Adrenal gland (tissue), 12 donors: ENCODE measurements around the gene TPM4. TPM values are rescaled to one million over a fixed set of nuclear protein-coding genes. Genes with fewer than 3 reads are reported as not detected.

Experiments
- DNase-seq, 7 donors: peaks; one replicate each; pipeline ENCODE4 v3.0.0-alpha.2; 2019 to 2020
- H3K27ac ChIP-seq, 5 donors: fragments of 200-600 bp; sonication (generic) in 4 of 5; 1 replicate in 3 of 5; 2 replicates in 2 of 5; pipeline versions ENCODE4 v1.5.1 to v1.8.0; 2016 to 2020; ENCODE audit warnings: mild to moderate bottlenecking in 1 of 5
- H3K27me3 ChIP-seq: fragments of 200-600 bp; 2 replicates; pipeline ENCODE4 v1.8.0; 2021
- H3K36me3 ChIP-seq, 2 donors: fragments of 200-600 bp; replicated peaks in 1 of 2; 1 replicate in 1 of 2; 2 replicates in 1 of 2; pipeline versions ENCODE4 v1.5.1 to v1.8.0; 2018 to 2022
- H3K4me1 ChIP-seq, 2 donors: fragments of 200-600 bp; replicated peaks in 1 of 2; 1 replicate in 1 of 2; 2 replicates in 1 of 2; pipeline versions ENCODE4 v1.5.1 to v1.8.0; 2018 to 2021
- H3K4me3 ChIP-seq, 4 donors: fragments of 200-600 bp; sonication (generic) in 3 of 4; one replicate each; pipeline ENCODE4 v1.5.1; 2016 to 2018
- H3K9me3 ChIP-seq, 3 donors: fragments of 200-600 bp; sonication (generic) in 1 of 3; replicated peaks in 1 of 3; 1 replicate in 2 of 3; 2 replicates in 1 of 3; pipeline versions ENCODE4 v1.5.1 to v1.8.0; 2016 to 2021
- POLR2A ChIP-seq, 2 donors: fragments of 450-650 bp; IDR thresholded peaks; one replicate each; pipeline ENCODE4 v1.6.1; 2017; ENCODE audit warnings: antibody characterized with exemption in 2 of 2, mild to moderate bottlenecking in 2 of 2, moderate library complexity in 1 of 2
- WGBS, 4 donors: extraction: QIAGEN DNeasy Blood & Tissue Kit in 2 of 4; methylation state at CpG; one replicate each; pipeline versions ENCODE4 v1.1.5 to v1.1.7; 2013 to 2017; 5-methylcytosine and 5-hydroxymethylcytosine counted together
- intact Hi-C, 2 donors: fragments of 100-400 bp; cut with DNase I; formaldehyde crosslinking; loops; one replicate each; pipeline versions ENCODE4 v1.14.1 to v1.15.0; 2022 to 2023
- polyA plus RNA-seq, 3 donors: library from polyadenylated mRNA; stranded (reverse); fragments of 200-250 nt in 2 of 3; fragments of 350-450 nt in 1 of 3; fragmentation: Illumina TruSeq in 1 of 3; extraction: RNeasy Lipid Tissue Mini Kit (QIAGEN cat#74804) in 1 of 3; gene quantifications; one replicate each; pipeline ENCODE4 v1.2.3, GENCODE V29; 2013 to 2014
- total RNA-seq, 9 donors: library from RNA; depleted of rRNA in 4 of 9; stranded (reverse); fragments of >200 nt in 4 of 9; fragments of 120-200 nt in 1 of 9; fragmentation: NEBNext Ultra II Directional in 1 of 9; extraction: Animal tissue kit (Norgen Biotek cat#: 25700) in 1 of 9; gene quantifications; one replicate each; pipeline versions ENCODE4 v1.1.0 to v1.2.4, GENCODE V29; 2013 to 2023
- TF ChIP-seq, protein P1 (sequence below), 6 experiments: fragments of 450-650 bp in 4 of 6; fragments of 200-600 bp in 2 of 6; sonication (generic) in 1 of 6; IDR thresholded peaks; 1 replicate in 5 of 6; 2 replicates in 1 of 6; pipeline versions ENCODE4 v1.5.1 to v1.8.0; 2016 to 2021; ENCODE audit warnings: antibody characterized with exemption in 6 of 6, mild to moderate bottlenecking in 2 of 6, moderate library complexity in 1 of 6
- donor health status: healthy with polysubstance abuse.
- donor health status: Bipolar disorder and iron deficiency.
- donor health status: DM: yes; HTN: yes; CAD: no.
- donor health status: DM: no; HTN: no; CAD: no.
- donor health status: DM: no; HTN: no; CAD: no.
- donor health status: DM: yes; HTN: yes; CAD: no.

Gene TPM4
- total and polyA plus RNA-seq, 12 donors = 111 to 294 (median 204) TPM

DNA sequence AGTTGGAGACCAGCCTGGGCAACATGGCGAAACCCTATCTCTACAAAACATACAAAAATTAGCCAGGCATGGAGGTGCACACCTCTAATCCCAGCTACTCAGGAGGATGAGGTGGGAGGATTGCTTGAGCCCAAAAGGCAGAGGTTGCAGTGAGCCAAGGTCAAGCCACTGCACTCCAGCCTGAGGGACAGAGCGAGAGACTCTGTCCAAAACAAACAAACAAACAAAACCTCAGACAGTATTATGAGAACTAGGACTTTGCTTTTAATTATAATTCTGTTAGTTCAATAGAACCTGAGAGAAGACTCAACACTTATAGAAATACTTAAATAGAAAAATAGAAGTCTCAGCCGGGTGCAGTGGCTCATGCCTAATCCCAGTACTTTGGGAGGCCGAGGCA, 31.1 kb upstream of the TPM4 start:
- no peak overlapping the region for H3K4me3 ChIP-seq
- no peak overlapping the region for H3K27ac ChIP-seq
- intact Hi-C loops = no loop called here
- no peaks in the 10 kb centered on the region for H3K36me3 ChIP-seq
- TF ChIP-seq, protein P1, sequence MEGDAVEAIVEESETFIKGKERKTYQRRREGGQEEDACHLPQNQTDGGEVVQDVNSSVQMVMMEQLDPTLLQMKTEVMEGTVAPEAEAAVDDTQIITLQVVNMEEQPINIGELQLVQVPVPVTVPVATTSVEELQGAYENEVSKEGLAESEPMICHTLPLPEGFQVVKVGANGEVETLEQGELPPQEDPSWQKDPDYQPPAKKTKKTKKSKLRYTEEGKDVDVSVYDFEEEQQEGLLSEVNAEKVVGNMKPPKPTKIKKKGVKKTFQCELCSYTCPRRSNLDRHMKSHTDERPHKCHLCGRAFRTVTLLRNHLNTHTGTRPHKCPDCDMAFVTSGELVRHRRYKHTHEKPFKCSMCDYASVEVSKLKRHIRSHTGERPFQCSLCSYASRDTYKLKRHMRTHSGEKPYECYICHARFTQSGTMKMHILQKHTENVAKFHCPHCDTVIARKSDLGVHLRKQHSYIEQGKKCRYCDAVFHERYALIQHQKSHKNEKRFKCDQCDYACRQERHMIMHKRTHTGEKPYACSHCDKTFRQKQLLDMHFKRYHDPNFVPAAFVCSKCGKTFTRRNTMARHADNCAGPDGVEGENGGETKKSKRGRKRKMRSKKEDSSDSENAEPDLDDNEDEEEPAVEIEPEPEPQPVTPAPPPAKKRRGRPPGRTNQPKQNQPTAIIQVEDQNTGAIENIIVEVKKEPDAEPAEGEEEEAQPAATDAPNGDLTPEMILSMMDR (IDR thresholded peaks at IDR 0.05) = no peak
- TF ChIP-seq POLR2A (IDR thresholded peaks at IDR 0.05) = no peak
- H3K9me3 ChIP-seq = no peaks in the 10 kb centered on the region
- no peaks in the 10 kb centered on the region for H3K27me3 ChIP-seq
- no peaks in the 10 kb centered on the region for H3K4me1 ChIP-seq
- no peak for DNase-seq
- WGBS, 4 donors = 75 to 78% (median 75%) methylated on average over 4 of the region's 4 CpGs

DNA sequence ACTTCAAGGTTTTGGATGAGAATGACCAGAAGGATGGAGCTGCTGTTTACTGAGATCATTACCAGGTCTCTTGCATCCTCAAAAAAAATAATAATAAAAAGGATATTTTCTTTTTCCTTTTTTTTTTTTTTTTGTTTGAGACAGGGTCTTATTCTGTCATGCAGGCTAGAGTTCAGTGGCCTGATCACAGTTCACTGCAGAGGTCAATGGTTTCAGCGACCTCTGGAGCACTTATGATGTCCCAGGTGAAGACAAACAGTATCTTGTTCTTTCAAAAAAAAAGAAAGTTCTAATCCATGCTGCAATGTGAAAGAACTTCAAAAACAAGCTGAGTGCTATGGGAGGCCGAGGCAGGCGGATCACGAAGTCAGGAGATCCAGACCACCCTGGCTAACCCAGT, 30.4 kb upstream of the TPM4 start:
- no peaks in the 10 kb centered on the region for H3K9me3 ChIP-seq
- TF ChIP-seq, protein P1 (IDR thresholded peaks at IDR 0.05) = no peak
- TF ChIP-seq POLR2A (IDR thresholded peaks at IDR 0.05) = no peak
- no peak for DNase-seq
- no peaks in the 10 kb centered on the region for H3K36me3 ChIP-seq
- no peaks in the 10 kb centered on the region for H3K27me3 ChIP-seq
- no peak overlapping the region for H3K27ac ChIP-seq
- no peaks in the 10 kb centered on the region for H3K4me1 ChIP-seq
- intact Hi-C loops = no loop called here
- no peak overlapping the region for H3K4me3 ChIP-seq
- 78 to 90% (median 86%) methylated on average over 4 of the region's 4 CpGs for WGBS, 4 donors

DNA sequence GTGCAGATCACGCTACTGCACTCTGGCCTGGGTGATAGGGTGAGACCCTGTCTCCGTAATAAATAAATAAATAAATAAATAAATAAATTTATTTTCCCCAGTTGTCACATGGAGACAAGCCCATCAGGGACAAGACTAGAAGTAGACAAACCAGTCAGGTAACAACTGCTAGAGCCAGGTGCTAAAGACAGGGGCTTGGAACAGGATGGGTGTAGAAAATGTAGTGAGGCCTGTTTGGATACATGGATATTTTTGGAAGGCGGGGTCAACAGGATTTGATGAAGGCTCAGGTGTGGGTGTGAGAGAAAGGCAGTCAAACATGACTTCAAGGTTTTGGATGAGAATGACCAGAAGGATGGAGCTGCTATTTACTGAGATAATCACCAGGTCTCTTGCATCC, 27.7 kb upstream of the TPM4 start:
- WGBS, 4 donors = 78 to 88% (median 85%) methylated on average over 3 of the region's 3 CpGs
- H3K36me3 ChIP-seq = no peaks in the 10 kb centered on the region

DNA sequence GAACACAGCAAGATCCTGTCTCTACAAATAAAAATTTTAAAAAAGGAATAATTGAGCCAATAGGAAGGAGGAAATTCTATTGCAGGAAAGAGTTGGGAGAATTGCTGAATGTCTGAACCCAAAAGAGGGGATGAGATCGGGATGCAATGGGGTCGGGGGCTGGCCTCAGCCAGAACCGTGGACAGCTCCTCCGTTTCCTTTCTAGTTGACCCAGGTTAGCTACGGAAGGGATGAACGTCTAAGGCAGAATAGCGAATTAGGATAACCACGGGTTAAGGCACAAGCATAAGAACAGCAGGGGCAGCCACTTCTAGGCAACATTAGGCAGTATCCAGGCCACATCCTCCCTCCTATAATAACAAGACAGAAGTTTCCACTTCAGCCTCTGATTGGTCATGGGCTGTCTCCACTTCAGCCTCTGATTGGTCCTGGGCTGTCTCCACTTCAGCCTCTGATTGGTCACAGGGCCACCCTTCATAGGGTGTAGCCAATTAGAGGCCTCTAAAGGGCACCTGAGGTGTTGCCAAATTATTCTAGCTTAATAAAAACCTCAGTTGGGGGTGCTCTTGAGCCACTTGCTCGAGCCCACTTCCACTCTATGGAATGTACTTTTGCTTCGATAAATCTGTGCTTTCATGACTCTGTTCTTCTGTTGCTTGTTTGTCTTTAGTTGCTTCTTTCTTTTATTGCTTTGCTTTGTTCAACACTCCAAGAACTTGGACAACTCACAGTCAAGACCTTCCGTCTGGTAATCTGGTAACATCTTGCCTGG, 24.9 kb upstream of the TPM4 start:
- no peaks in the 10 kb centered on the region for H3K27me3 ChIP-seq
- no peak for TF ChIP-seq POLR2A (IDR thresholded peaks at IDR 0.05)
- TF ChIP-seq, protein P1 (IDR thresholded peaks at IDR 0.05) = no peak
- DNase-seq = peak in 1 of 7 donors; percentile 26
- no peaks in the 10 kb centered on the region for H3K9me3 ChIP-seq
- H3K27ac ChIP-seq = no peak overlapping the region
- H3K36me3 ChIP-seq = no peaks in the 10 kb centered on the region
- 36 to 49% (median 44%) methylated on average over 9 to 11 of the region's 11 CpGs for WGBS, 4 donors
- no peak overlapping the region for H3K4me3 ChIP-seq
- H3K4me1 ChIP-seq = no peaks in the 10 kb centered on the region
- intact Hi-C loops = no loop called here

More for the DNA sequence above, 27.7 kb upstream of the TPM4 start:
- H3K4me1 ChIP-seq = no peaks in the 10 kb centered on the region
- no peak overlapping the region for H3K27ac ChIP-seq
- no peak for TF ChIP-seq POLR2A (IDR thresholded peaks at IDR 0.05)
- TF ChIP-seq, protein P1 (IDR thresholded peaks at IDR 0.05) = no peak
- no peaks in the 10 kb centered on the region for H3K27me3 ChIP-seq
- H3K9me3 ChIP-seq = no peaks in the 10 kb centered on the region
- DNase-seq = no peak
- intact Hi-C loops = no loop called here
- no peak overlapping the region for H3K4me3 ChIP-seq
